ENCODE measurements around the gene CCDC85B. TPM values are rescaled to one million over a fixed set of nuclear protein-coding genes. Genes with fewer than 3 reads are reported as not detected.

CCDC85B gene
- total RNA-seq, 3 donors from 2014 or later (not counting 1 experiment from before 2014, with no cell fraction given) = 22.6 to 36.1 (median 24.1) TPM

DNA sequence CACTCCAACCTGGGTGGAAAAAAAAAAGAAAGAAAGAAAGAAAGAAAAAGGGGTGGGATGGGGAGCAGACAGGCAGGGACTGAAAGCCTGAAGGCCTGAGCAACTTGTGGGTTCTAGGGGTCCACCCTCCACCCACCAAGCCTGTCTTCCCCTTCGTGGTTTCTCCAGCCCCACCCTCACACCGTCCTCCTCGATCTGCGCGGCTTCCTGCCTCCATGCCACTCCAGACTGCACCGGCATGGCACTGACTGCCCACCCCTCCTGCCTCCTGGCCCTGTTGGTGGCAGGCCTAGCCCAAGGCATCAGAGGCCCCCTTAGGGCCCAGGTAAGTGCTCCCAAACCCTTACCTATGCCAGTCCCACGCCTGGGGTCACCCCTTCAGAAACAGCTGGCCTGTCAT lies 10.9 kb upstream of the CCDC85B start, which contains the start of gene CTSW:
CTSW (plus strand) TSS at position 221 of the 400 bp plus-strand sequence; CDS start at position 239, 18 bp downstream.
- H3K9me3 ChIP-seq (ENCODE audit: control insufficient read depth, insufficient read depth, low read length) = no peaks in the 10 kb centered on the region
- WGBS (ENCODE audit: insufficient coverage) = 6% methylated on average over 7 of the region's 7 CpGs
- H3K27me3 Mint-ChIP-seq (ENCODE audit: low read depth in 2 of 2) = no peaks in the 10 kb centered on the region
- peaks cover 31% of the 10 kb centered on the region for H3K36me3 ChIP-seq (ENCODE audit: control insufficient read depth, insufficient read depth, low read length)
- no peaks in the 10 kb centered on the region for H3K9me3 Mint-ChIP-seq
- H3K27ac Mint-ChIP-seq = peak within 1 kb of the TSS; percentile 85 to 95
- H3K36me3 Mint-ChIP-seq = no peaks in the 10 kb centered on the region
- ATAC-seq (peak; percentile 60 to 72 (median 71)), DNase-seq (peak; percentile 62 to 75)
- H3K4me3 Mint-ChIP-seq = peak within 1 kb of the TSS; percentile 90
- no peaks in the 10 kb centered on the region for H3K27me3 ChIP-seq (ENCODE audit: control insufficient read depth, insufficient read depth, low read length)
- peaks cover 74% of the 10 kb centered on the region for H3K4me1 ChIP-seq (ENCODE audit: control insufficient read depth, insufficient read depth, low read length)
- TF ChIP-seq, protein P1, sequence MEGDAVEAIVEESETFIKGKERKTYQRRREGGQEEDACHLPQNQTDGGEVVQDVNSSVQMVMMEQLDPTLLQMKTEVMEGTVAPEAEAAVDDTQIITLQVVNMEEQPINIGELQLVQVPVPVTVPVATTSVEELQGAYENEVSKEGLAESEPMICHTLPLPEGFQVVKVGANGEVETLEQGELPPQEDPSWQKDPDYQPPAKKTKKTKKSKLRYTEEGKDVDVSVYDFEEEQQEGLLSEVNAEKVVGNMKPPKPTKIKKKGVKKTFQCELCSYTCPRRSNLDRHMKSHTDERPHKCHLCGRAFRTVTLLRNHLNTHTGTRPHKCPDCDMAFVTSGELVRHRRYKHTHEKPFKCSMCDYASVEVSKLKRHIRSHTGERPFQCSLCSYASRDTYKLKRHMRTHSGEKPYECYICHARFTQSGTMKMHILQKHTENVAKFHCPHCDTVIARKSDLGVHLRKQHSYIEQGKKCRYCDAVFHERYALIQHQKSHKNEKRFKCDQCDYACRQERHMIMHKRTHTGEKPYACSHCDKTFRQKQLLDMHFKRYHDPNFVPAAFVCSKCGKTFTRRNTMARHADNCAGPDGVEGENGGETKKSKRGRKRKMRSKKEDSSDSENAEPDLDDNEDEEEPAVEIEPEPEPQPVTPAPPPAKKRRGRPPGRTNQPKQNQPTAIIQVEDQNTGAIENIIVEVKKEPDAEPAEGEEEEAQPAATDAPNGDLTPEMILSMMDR (IDR thresholded peaks at IDR 0.05) = no peak
- peak within 1 kb of the TSS; percentile 82 for H3K27ac ChIP-seq (ENCODE audit: low read length)
- peak within 1 kb of the TSS; percentile 81 for H3K4me3 ChIP-seq (ENCODE audit: low read length)
- H3K4me1 Mint-ChIP-seq = peaks cover 41 to 62% of the 10 kb centered on the region in 2 donors
- intact Hi-C loops (cut with micrococcal nuclease) = no loop called here

DNA sequence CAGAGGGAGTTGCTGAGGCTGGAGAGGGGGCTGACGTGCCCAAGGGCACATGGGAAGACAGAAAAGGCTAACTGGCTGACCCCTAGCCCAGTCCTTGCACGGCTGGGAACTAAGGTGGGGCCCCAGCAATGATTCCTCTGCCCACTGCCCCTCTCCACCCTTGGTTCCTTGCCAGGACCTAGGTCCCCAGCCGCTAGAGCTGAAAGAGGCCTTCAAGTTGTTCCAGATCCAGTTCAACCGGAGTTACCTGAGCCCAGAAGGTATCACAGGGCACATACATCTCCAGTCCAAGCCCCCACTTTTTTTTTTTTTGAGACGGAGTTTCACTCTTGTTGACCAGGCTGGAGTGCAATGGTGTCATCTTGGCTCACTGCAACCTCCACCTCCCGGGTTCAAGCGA lies 10.4 kb upstream of the CCDC85B start:
- Histone ChIP-seq H3K4me1 (ENCODE audit: control insufficient read depth, insufficient read depth, low read length) (peaks cover 78% of the 10 kb centered on the region), H3K9me3 (ENCODE audit: control insufficient read depth, insufficient read depth, low read length) (no peaks in the 10 kb centered on the region), H3K36me3 (ENCODE audit: control insufficient read depth, insufficient read depth, low read length) (peaks cover 31% of the 10 kb centered on the region), H3K27me3 (ENCODE audit: control insufficient read depth, insufficient read depth, low read length) (no peaks in the 10 kb centered on the region), H3K27ac (ENCODE audit: low read length) (peak overlapping the region; percentile 82), H3K4me3 (ENCODE audit: low read length) (peak overlapping the region; percentile 81)
- Mint-ChIP-seq H3K4me3 (peak overlapping the region; percentile 90), H3K4me1 (peaks cover 42 to 66% of the 10 kb centered on the region in 2 donors), H3K9me3 (no peaks in the 10 kb centered on the region), H3K36me3 (no peaks in the 10 kb centered on the region), H3K27me3 (ENCODE audit: low read depth in 2 of 2) (no peaks in the 10 kb centered on the region), H3K27ac (peak overlapping the region; percentile 85 to 95)
- intact Hi-C loops (cut with micrococcal nuclease) = no loop called here
- TF ChIP-seq, protein P1 (IDR thresholded peaks at IDR 0.05) = no peak
- DNase-seq (no peak), ATAC-seq (no peak)
- 25% methylated on average over 7 of the region's 7 CpGs for WGBS (ENCODE audit: insufficient coverage)

DNA sequence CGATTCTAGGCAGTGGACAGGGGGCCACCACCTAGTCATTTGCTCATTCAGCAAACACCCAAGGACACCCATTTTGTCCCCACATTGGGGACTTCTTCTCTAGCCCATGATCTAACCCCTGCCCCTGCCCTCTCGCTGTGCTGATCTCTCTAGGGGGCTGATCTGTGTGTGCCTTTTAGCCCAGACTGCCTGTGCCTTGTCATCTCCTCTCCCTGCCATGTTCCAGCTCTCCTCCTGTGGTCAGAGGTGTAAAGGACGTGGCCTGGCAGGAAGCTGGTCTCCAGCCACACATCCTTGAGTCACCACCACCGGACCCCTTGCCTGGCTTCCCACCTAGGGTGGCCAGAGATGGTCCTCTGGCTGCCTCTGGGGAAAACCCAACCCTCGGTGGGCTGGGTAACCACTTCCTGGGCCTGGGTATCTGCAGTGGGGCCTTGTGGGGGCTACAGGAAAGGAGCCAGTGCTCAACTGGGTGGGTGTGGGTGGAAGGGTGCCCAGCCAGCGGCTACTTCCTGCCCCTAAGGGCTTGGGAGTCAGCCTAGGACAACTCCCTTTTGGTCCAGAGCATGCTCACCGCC lies 9.5 kb upstream of the CCDC85B start:
- DNase-seq (peak in 1 of 2 donors; percentile 48), ATAC-seq (peak; percentile 45 to 55 (median 48))
- H3K4me1 Mint-ChIP-seq = peaks cover 42 to 70% of the 10 kb centered on the region in 2 donors
- 20% methylated on average over 7 of the region's 7 CpGs for WGBS (ENCODE audit: insufficient coverage)
- peak overlapping the region; percentile 90 for H3K4me3 Mint-ChIP-seq
- peak overlapping the region; percentile 81 for H3K4me3 ChIP-seq (ENCODE audit: low read length)
- H3K27ac Mint-ChIP-seq = peak overlapping the region; percentile 85 to 95
- H3K4me1 ChIP-seq (ENCODE audit: control insufficient read depth, insufficient read depth, low read length) = peaks cover 82% of the 10 kb centered on the region
- H3K36me3 Mint-ChIP-seq = no peaks in the 10 kb centered on the region
- H3K36me3 ChIP-seq (ENCODE audit: control insufficient read depth, insufficient read depth, low read length) = peaks cover 31% of the 10 kb centered on the region
- H3K27me3 Mint-ChIP-seq (ENCODE audit: low read depth in 2 of 2) = no peaks in the 10 kb centered on the region
- intact Hi-C loops (cut with micrococcal nuclease) = no loop called here
- H3K9me3 ChIP-seq (ENCODE audit: control insufficient read depth, insufficient read depth, low read length) = no peaks in the 10 kb centered on the region
- peak overlapping the region; percentile 82 for H3K27ac ChIP-seq (ENCODE audit: low read length)
- no peaks in the 10 kb centered on the region for H3K27me3 ChIP-seq (ENCODE audit: control insufficient read depth, insufficient read depth, low read length)
- H3K9me3 Mint-ChIP-seq = no peaks in the 10 kb centered on the region
- TF ChIP-seq, protein P1 (IDR thresholded peaks at IDR 0.05) = no peak

Data from natural killer cell (primary cell).